Astrocyte (in vitro differentiated cells and primary cell): ENCODE data around the gene TESK2. TPM values are rescaled to one million over a fixed set of nuclear protein-coding genes. Genes with fewer than 3 reads are reported as not detected.

ENCODE experiments used
- DNase-seq: peaks from one replicate; pipeline ENCODE4 v3.0.0-alpha.2; 2010; ENCODE audit warnings: low read depth
- FAIRE-seq: peaks from 2 replicates; lab custom pipeline; 2011; peaks lifted over from hg19 to GRCh38; lab: Jason Lieb, UNC
- H2AFZ ChIP-seq: 2 replicates; pipeline ENCODE4 v1.6.0; 2012; ENCODE audit warnings: low read depth, low read length, inconsistent platforms
- H3K27ac ChIP-seq: 2 replicates; pipeline ENCODE4 v1.5.1; 2011; ENCODE audit warnings: low read depth, low read length, inconsistent platforms
- H3K27me3 ChIP-seq: 2 replicates; pipeline ENCODE4 v1.6.0; 2011; ENCODE audit warnings: low read length, inconsistent platforms; ENCODE audit not compliant: insufficient read depth
- H3K36me3 ChIP-seq: 2 replicates; pipeline ENCODE4 v1.5.1; 2011; ENCODE audit warnings: low read length, inconsistent platforms; ENCODE audit not compliant: insufficient read depth
- H3K4me1 ChIP-seq: 2 replicates; pipeline ENCODE4 v1.5.1; 2011; ENCODE audit warnings: low read length, inconsistent platforms; ENCODE audit not compliant: insufficient read depth
- H3K4me2 ChIP-seq: 2 replicates; pipeline ENCODE4 v1.6.0; 2012; ENCODE audit warnings: low read length, inconsistent platforms
- H3K4me3 ChIP-seq: 2 replicates; pipeline ENCODE4 v1.5.1; 2011; ENCODE audit warnings: low read depth, mild to moderate bottlenecking, low read length, inconsistent platforms; ENCODE audit not compliant: insufficient read depth
- H3K79me2 ChIP-seq: 2 replicates; pipeline ENCODE4 v1.6.0; 2012; ENCODE audit warnings: mild to moderate bottlenecking, low read length, inconsistent platforms; ENCODE audit not compliant: insufficient read depth
- H3K9ac ChIP-seq: 2 replicates; pipeline ENCODE4 v1.6.0; 2012; ENCODE audit warnings: mild to moderate bottlenecking, low read length, inconsistent platforms
- H3K9me3 ChIP-seq: 2 replicates; pipeline ENCODE4 v1.5.1; 2012; ENCODE audit warnings: low read depth, mild to moderate bottlenecking, low read length, inconsistent platforms; ENCODE audit not compliant: insufficient read depth
- H4K20me1 ChIP-seq: 2 replicates; pipeline ENCODE4 v1.6.0; 2012; ENCODE audit warnings: low read length, inconsistent platforms; ENCODE audit not compliant: insufficient read depth
- H3K27ac Mint-ChIP-seq: one replicate; pipeline ENCODE4 v1.8.0; 2021; ENCODE audit warnings: mild to moderate bottlenecking, mixed read lengths; ENCODE audit not compliant: unreplicated experiment
- H3K27me3 Mint-ChIP-seq: one replicate; pipeline ENCODE4 v1.8.0; 2021; ENCODE audit warnings: low read depth, mixed read lengths; ENCODE audit not compliant: unreplicated experiment
- H3K36me3 Mint-ChIP-seq: one replicate; pipeline ENCODE4 v1.8.0; 2021; ENCODE audit warnings: low read depth, mixed read lengths; ENCODE audit not compliant: unreplicated experiment
- H3K4me1 Mint-ChIP-seq: one replicate; pipeline ENCODE4 v1.8.0; 2021; ENCODE audit warnings: low read depth, mixed read lengths; ENCODE audit not compliant: unreplicated experiment
- H3K4me3 Mint-ChIP-seq: one replicate; pipeline ENCODE4 v1.8.0; 2021; ENCODE audit warnings: mild to moderate bottlenecking, moderate library complexity, mixed read lengths; ENCODE audit not compliant: unreplicated experiment
- H3K9me3 Mint-ChIP-seq: one replicate; pipeline ENCODE4 v1.8.0; 2021; ENCODE audit warnings: mild to moderate bottlenecking, mixed read lengths; ENCODE audit not compliant: unreplicated experiment
- CTCF ChIP-seq: IDR thresholded peaks from 2 replicates; pipeline ENCODE4 v1.5.1; 2011; ENCODE audit warnings: low read depth, mild to moderate bottlenecking, inconsistent platforms, low read length, moderate library complexity; ENCODE audit not compliant: insufficient read depth
- EZH2 ChIP-seq: IDR thresholded peaks from 2 replicates; pipeline ENCODE4 v1.6.1; 2012; ENCODE audit warnings: mild to moderate bottlenecking, low read length, inconsistent platforms; ENCODE audit not compliant: insufficient read depth
- total RNA-seq: library from RNA; stranded (reverse); gene quantifications from 2 replicates; pipeline ENCODE4 v1.2.1, GENCODE V29; 2021

The TESK2 gene
- total RNA-seq, 1 donor from 2014 or later: 1.7 TPM

GRCh38 chr1:45380125-45380524, 110.8 kb downstream of the TESK2 start:
- Histone ChIP-seq H3K27me3 (no peaks in the 10 kb centered on the region), H3K36me3 (no peaks in the 10 kb centered on the region), H3K4me2 (no peak overlapping the region), H3K4me3 (no peak overlapping the region), H3K27ac (no peak overlapping the region), H3K79me2 (no peaks in the 10 kb centered on the region), H3K4me1 (no peaks in the 10 kb centered on the region), H3K9me3 (no peaks in the 10 kb centered on the region), H2AFZ (no peak overlapping the region), H3K9ac (no peak overlapping the region), H4K20me1 (no peaks in the 10 kb centered on the region)
- no peak overlapping the region for H3K4me3 Mint-ChIP-seq
- no peaks in the 10 kb centered on the region for H3K36me3 Mint-ChIP-seq
- DNase-seq: no peak
- no peaks in the 10 kb centered on the region for H3K4me1 Mint-ChIP-seq
- H3K9me3 Mint-ChIP-seq: no peaks in the 10 kb centered on the region
- no peak for FAIRE-seq
- no peak for TF ChIP-seq CTCF
- no peak for TF ChIP-seq EZH2
- H3K27me3 Mint-ChIP-seq: no peaks in the 10 kb centered on the region
- no peak overlapping the region for H3K27ac Mint-ChIP-seq

GRCh38 chr1:45379524-45379923, 111.4 kb downstream of the TESK2 start:
- TF ChIP-seq EZH2: no peak
- TF ChIP-seq CTCF: no peak
- Mint-ChIP-seq H3K9me3 (no peaks in the 10 kb centered on the region), H3K4me1 (no peaks in the 10 kb centered on the region), H3K36me3 (no peaks in the 10 kb centered on the region), H3K4me3 (no peak overlapping the region), H3K27me3 (no peaks in the 10 kb centered on the region), H3K27ac (no peak overlapping the region)
- H3K4me2 ChIP-seq: no peak overlapping the region
- H3K4me1 ChIP-seq: no peaks in the 10 kb centered on the region
- FAIRE-seq (no peak), DNase-seq (no peak)
- no peaks in the 10 kb centered on the region for H3K79me2 ChIP-seq
- H3K9me3 ChIP-seq: no peaks in the 10 kb centered on the region
- no peak overlapping the region for H2AFZ ChIP-seq
- H3K27ac ChIP-seq: no peak overlapping the region
- no peaks in the 10 kb centered on the region for H4K20me1 ChIP-seq
- H3K4me3 ChIP-seq: no peak overlapping the region
- H3K27me3 ChIP-seq: no peaks in the 10 kb centered on the region
- no peaks in the 10 kb centered on the region for H3K36me3 ChIP-seq
- H3K9ac ChIP-seq: no peak overlapping the region

- FAIRE-seq: no peak
- no peak overlapping the region for H3K27ac ChIP-seq
- H3K36me3 Mint-ChIP-seq: no peaks in the 10 kb centered on the region
- H3K27me3 Mint-ChIP-seq: no peaks in the 10 kb centered on the region
- no peaks in the 10 kb centered on the region for H3K4me1 ChIP-seq
- no peaks in the 10 kb centered on the region for H3K9me3 Mint-ChIP-seq
- no peak for DNase-seq
- H2AFZ ChIP-seq: no peak overlapping the region
- no peak overlapping the region for H3K4me3 ChIP-seq
- no peaks in the 10 kb centered on the region for H3K36me3 ChIP-seq
- TF ChIP-seq EZH2 (no peak), CTCF (no peak)
- no peak overlapping the region for H3K4me2 ChIP-seq
- H3K4me1 Mint-ChIP-seq: no peaks in the 10 kb centered on the region
- no peaks in the 10 kb centered on the region for H3K79me2 ChIP-seq
- H3K9ac ChIP-seq: no peak overlapping the region
- no peaks in the 10 kb centered on the region for H3K27me3 ChIP-seq
- H3K27ac Mint-ChIP-seq: no peak overlapping the region
- no peaks in the 10 kb centered on the region for H3K9me3 ChIP-seq
- no peak overlapping the region for H3K4me3 Mint-ChIP-seq
- no peaks in the 10 kb centered on the region for H4K20me1 ChIP-seq
These were observed 112.8 kb downstream of the TESK2 start for GRCh38 chr1:45378184-45378583.
